ENCODE data around the gene TOB1.

The TOB1 gene

DNA sequence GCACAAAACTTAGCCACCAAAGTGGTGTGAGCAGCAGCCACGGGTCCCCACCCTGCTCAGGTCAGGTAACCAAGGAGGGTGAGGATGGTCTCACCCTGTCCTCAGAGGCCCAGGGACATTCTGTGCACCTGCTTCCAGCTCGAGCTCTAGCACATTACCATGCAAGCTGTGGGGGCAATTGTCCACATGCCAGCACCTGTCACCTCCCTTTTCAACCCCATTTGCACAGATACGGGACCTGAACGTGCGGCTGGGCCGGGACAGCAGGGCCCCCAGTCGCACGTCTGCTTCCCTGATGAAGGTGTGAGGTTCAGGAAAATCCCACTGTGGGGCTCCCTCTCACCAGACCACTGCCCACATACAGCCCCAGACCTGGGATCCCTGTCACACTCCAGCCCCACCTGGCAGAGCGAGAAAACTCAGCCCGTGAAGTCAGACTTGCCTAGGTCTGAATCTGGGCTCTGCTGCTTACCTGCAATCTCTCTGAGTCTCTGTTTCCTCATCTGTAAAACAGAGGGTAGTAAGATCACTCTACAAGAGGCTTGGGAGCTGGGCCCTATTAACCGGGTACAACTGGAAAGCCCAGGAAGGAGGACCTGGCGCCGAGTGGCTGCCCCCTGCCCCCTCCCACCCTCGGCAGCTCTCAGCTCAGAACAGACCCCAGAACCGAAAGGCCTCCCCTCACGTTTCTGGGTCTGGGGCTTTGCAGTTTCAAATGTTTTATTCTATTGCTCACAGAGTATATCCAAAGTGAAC lies 22.8 kb downstream of the TOB1 start:
- no peak for DNase-seq

- no peak for DNase-seq
Observed at GRCh38 chr17:50842506-50843149, 23.5 kb downstream of the TOB1 start.

DNA sequence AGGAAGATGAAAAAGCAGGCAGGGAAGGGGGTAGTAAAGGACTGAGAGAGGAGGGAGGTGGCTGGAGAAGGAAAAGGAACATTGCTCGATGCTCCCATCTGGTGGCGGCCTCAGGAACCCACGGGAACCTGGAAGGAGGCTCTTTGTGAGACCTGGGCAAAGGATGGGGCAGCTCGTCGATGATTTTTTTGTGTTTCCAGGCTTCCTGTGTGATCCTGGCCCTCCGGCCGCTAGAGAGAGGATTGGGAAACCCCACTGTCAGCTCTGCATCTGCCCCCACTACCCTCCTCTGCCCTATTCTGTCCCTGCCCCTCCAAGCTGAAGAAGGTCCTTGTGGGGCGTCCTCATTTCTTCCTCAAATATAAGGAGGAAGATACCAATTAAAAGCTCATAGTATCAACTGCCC lies 24.2 kb downstream of the TOB1 start:
- DNase-seq = peak; percentile 29 to 86

GRCh38 chr17:50841277-50841948 lies 24.7 kb downstream of the TOB1 start:
- no peak for DNase-seq

GRCh38 chr17:50840311-50840851 lies 25.8 kb downstream of the TOB1 start:
- DNase-seq = no peak

DNA sequence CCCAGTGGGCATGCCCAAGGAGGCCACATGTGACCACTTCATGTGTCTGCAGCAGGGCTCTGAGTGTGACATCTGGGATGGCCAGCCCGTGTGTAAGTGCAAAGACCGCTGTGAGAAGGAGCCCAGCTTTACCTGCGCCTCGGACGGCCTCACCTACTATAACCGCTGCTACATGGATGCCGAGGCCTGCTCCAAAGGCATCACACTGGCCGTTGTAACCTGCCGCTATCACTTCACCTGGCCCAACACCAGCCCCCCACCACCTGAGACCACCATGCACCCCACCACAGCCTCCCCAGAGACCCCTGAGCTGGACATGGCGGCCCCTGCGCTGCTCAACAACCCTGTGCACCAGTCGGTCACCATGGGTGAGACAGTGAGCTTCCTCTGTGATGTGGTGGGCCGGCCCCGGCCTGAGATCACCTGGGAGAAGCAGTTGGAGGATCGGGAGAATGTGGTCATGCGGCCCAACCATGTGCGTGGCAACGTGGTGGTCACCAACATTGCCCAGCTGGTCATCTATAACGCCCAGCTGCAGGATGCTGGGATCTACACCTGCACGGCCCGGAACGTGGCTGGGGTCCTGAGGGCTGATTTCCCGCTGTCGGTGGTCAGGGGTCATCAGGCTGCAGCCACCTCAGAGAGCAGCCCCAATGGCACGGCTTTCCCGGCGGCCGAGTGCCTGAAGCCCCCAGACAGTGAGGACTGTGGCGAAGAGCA lies 26.4 kb downstream of the TOB1 start:
- DNase-seq = no peak

GRCh38 chr17:50837980-50838954 lies 27.9 kb downstream of the TOB1 start:
- DNase-seq = no peak

DNA sequence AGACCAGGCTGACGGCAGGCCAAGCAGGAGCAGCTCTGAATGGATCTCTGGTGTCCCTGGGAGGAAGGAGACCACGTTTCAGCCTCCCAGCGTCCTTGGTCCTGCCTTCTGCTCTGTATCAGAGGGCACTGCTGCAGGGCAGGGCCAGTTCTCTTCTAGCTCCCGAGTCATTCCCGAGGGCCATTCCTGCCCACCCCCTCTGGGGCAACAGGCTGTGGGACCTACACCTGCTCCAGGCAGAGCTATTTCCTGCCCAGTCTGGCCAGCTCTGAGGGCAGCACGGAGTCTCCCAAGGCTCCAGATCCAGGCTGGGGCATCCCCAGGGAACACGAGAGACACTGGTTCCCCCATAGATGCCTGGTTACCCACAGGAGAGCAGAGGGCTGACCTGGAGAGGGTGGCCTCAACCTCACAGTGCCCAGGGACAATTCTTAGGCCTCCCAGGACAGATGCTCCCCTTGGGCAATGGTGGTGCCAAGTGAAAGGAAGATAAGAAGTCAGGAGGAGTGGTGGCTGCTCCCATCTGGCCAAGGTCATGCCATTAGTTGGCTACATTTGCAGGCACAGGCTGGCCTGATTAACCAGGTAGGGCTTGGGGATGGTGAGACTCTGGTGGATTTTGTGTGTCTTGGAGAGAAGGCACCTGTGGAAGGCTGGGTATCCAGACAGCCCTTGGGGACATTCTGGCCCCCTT lies 28.7 kb downstream of the TOB1 start:
- DNase-seq = no peak

GRCh38 chr17:50836826-50837225 lies 29.3 kb downstream of the TOB1 start:
- DNase-seq = no peak

- DNase-seq = no peak
Observed at GRCh38 chr17:50835301-50836234, 30.6 kb downstream of the TOB1 start, which contains the start of gene WFIKKN2. WFIKKN2 (plus strand) TSS chr17:50835586; CDS start chr17:50835938, 352 bp downstream.

- no peak for DNase-seq
Observed at GRCh38 chr17:50834429-50835300, 31.5 kb downstream of the TOB1 start.

DNA sequence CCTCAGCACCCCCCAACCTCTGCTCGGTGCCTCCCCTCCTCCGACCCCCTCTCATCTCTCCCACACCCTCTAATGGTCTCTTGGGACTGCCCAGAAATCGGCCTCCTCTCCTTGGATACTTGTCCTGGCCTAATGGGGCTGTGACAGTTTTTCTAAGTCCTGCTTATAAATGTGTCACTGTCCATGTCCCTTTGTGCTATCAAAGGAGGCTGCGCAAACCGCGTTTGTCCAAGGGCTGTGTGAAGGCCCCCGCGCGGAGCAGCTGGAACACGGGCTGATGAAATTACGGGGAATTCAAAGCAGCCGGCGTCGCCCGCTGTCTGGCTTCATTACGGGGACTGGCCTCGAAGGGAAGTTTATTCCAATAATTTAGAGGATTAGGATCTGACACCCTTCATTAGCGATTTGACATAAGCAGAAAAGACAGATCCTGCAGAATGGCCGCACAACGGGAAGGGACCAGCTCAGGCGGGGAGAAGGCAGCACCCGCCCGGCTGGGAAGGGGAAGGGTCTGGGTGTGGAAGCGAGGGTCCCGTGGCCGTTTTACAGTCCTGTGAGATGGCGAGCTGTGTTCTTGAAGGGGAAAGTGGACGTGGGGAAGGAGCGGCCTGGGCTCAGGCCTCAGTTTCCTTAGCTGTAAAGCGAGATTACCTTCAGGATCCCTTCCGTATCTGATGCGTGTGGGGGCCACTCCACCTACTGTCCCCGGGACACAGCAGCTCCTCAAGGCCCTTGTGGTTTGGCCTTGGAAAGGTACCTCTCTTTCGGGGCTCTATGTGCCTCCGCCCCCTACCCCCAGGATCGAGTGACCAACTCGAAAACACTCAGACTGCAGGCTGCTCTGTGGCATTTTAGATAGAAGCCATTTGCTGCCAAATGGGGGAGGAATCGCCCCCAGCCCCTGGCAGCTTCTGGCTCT lies 32.4 kb downstream of the TOB1 start:
- no peak for DNase-seq

DNA sequence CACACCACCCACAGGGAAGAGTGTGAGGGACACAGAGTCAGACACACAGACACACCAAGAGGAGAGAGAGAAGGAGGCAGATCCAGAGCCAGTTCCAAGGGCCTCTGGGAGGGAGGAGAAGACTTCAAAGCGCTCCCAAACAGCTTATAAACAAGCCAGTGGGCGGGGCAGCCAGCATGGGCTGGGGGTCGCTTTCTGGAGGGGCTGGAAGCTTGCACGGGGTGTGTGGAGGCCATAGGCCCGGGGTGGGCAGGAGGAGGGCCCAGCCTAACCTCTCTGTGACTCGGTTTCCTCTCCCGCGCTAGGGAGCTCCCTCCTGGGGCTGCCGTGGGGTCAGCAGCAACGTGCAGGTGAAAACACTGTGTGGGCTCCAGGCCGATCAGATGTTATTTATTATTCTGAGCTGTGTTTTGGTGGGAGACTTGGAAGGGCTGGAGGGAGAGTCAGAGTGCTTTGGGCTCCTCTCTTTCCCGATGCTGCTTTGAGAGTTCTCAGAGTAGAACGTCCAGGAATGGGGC lies 33.2 kb downstream of the TOB1 start:
- DNase-seq = no peak

- DNase-seq = no peak
Observed at GRCh38 chr17:50832267-50832863, 33.8 kb downstream of the TOB1 start.

GRCh38 chr17:50831471-50831928 lies 34.7 kb downstream of the TOB1 start:
- DNase-seq = no peak

GRCh38 chr17:50830994-50831393 lies 35.2 kb downstream of the TOB1 start:
- DNase-seq = no peak

GRCh38 chr17:50830352-50830751 lies 35.8 kb downstream of the TOB1 start:
- no peak for DNase-seq
